Tibial nerve (tissue), 4 donors: Measurements from ENCODE around the gene TPSG1. TPM values are rescaled to one million over a fixed set of nuclear protein-coding genes. Genes with fewer than 3 reads are reported as not detected.
"Not testable (repeated sequence)": the region's sequence is repeated elsewhere in the genome, so short reads cannot be mapped to it uniquely, and the experiment has no call there.

ENCODE experiments used
- DNase-seq, 2 donors: peaks; one replicate each; pipeline ENCODE4 v3.0.0-alpha.2; 2019; ENCODE audit warnings: low spot score in 2 of 2
- H3K27ac ChIP-seq, 4 donors: fragments of 200-600 bp; sonication (generic) in 3 of 4; one replicate each; pipeline ENCODE4 v1.5.1; 2017 to 2019; ENCODE audit warnings: mild to moderate bottlenecking in 1 of 4
- H3K27me3 ChIP-seq, 2 donors: fragments of 200-600 bp; sonication (generic) in 1 of 2; one replicate each; pipeline versions ENCODE4 v1.5.1 to v1.6.0; 2017 to 2019
- H3K36me3 ChIP-seq, 3 donors: fragments of 200-600 bp; sonication (generic); one replicate each; pipeline ENCODE4 v1.5.1; 2018 to 2019
- H3K4me1 ChIP-seq, 4 donors: fragments of 200-600 bp; sonication (generic) in 3 of 4; one replicate each; pipeline ENCODE4 v1.5.1; 2017 to 2019
- H3K4me3 ChIP-seq, 4 donors: fragments of 200-600 bp; sonication (generic) in 3 of 4; one replicate each; pipeline ENCODE4 v1.5.1; 2017 to 2019; ENCODE audit warnings: mild to moderate bottlenecking in 1 of 4, moderate library complexity in 1 of 4
- H3K9me3 ChIP-seq, 4 donors: fragments of 200-600 bp; sonication (generic) in 3 of 4; one replicate each; pipeline ENCODE4 v1.5.1; 2017 to 2019
- EP300 ChIP-seq, 2 donors: sonication (generic); formaldehyde crosslinking; IDR thresholded peaks; one replicate each; pipeline ENCODE4 v1.6.1; 2017; ENCODE audit warnings: antibody characterized with exemption in 2 of 2, mild to moderate bottlenecking in 1 of 2
- POLR2A ChIP-seq, 2 donors: fragments of 450-650 bp; IDR thresholded peaks; one replicate each; pipeline ENCODE4 v1.6.1; 2017; ENCODE audit warnings: antibody characterized with exemption in 2 of 2, mild to moderate bottlenecking in 2 of 2, moderate library complexity in 2 of 2
- WGBS, 2 donors: methylation state at CpG; one replicate each; pipeline ENCODE4 v1.1.5; 2018; 5-methylcytosine and 5-hydroxymethylcytosine counted together
- total RNA-seq, 4 donors: library from RNA; depleted of rRNA; stranded (reverse); fragments of >200 nt; gene quantifications; one replicate each; pipeline ENCODE4 v1.1.0, GENCODE V29; 2016
- TF ChIP-seq, protein P1 (sequence below), 5 experiments: fragments of 200-600 bp in 3 of 5; fragments of 450-650 bp in 2 of 5; sonication (generic) in 3 of 5; IDR thresholded peaks; one replicate each; pipeline ENCODE4 v1.5.1; 2016 to 2019; ENCODE audit warnings: antibody characterized with exemption in 5 of 5, mild to moderate bottlenecking in 3 of 5, moderate library complexity in 2 of 5

TPSG1 gene
- total RNA-seq, 4 donors from 2014 or later = 2.5 TPM; not detected in 3

DNA sequence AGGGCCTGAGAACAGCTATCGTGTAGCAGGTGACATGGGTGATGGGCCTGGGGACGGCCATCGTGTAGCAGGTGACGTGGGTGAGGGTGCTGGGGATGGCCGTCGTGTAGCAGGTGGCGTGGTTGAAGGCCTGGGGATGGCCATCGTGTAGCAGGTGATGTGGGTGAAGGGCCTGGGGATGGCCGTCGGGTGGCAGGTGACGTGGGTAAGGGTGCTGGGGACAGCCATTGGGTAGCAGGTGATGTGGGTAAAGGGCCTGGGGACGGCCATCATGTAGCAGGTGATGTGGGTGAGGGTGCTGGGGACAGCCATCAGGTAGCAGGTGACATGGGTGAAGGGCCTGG lies 46.3 kb upstream of the TPSG1 start:
- DNase-seq = no peak
- Histone ChIP-seq H3K27ac (no peak overlapping the region), H3K36me3 (no peaks in the 10 kb centered on the region), H3K4me1 (peaks cover 0 to 9% (median 0%) of the 10 kb centered on the region in 4 donors), H3K27me3 (peaks cover 0 to 55% of the 10 kb centered on the region in 2 donors), H3K9me3 (peaks cover 0 to 6% (median 0%) of the 10 kb centered on the region in 4 donors), H3K4me3 (no peak overlapping the region)
- TF ChIP-seq EP300 (IDR thresholded peaks at IDR 0.05) = no peak
- no peak for TF ChIP-seq POLR2A (IDR thresholded peaks at IDR 0.05)
- TF ChIP-seq, protein P1, sequence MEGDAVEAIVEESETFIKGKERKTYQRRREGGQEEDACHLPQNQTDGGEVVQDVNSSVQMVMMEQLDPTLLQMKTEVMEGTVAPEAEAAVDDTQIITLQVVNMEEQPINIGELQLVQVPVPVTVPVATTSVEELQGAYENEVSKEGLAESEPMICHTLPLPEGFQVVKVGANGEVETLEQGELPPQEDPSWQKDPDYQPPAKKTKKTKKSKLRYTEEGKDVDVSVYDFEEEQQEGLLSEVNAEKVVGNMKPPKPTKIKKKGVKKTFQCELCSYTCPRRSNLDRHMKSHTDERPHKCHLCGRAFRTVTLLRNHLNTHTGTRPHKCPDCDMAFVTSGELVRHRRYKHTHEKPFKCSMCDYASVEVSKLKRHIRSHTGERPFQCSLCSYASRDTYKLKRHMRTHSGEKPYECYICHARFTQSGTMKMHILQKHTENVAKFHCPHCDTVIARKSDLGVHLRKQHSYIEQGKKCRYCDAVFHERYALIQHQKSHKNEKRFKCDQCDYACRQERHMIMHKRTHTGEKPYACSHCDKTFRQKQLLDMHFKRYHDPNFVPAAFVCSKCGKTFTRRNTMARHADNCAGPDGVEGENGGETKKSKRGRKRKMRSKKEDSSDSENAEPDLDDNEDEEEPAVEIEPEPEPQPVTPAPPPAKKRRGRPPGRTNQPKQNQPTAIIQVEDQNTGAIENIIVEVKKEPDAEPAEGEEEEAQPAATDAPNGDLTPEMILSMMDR (IDR thresholded peaks at IDR 0.05) = no peak
- WGBS, 2 donors = 75 to 83% methylated on average over 12 of the region's 12 CpGs

DNA sequence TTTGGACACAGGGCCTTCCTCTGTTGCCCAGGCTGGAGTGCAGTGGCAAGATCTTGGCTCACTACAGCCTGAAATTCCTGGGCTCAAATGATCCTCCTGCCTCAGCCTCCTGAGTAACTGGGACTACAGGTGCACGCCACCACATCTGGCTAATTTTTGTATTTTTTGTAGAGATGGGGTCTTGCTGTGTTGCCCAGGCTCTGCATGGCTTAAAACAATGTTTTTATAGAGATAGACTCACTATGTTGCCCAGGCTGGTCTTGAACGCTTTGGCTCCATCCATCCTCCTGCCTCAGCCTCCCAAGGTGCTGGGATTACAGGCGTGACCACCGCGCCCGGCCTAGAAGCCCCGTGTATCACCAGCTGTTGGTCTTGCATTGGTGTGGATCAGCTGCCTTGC lies 44.4 kb upstream of the TPSG1 start:
- not testable (repeated sequence) for DNase-seq, H3K4me3 ChIP-seq, H3K36me3 ChIP-seq, H3K27ac ChIP-seq, H3K4me1 ChIP-seq, H3K9me3 ChIP-seq
- 88 to 96% methylated on average over 7 of the region's 7 CpGs for WGBS, 2 donors
- H3K27me3 ChIP-seq = peaks cover 0 to 44% of the 10 kb centered on the region in 2 donors

DNA sequence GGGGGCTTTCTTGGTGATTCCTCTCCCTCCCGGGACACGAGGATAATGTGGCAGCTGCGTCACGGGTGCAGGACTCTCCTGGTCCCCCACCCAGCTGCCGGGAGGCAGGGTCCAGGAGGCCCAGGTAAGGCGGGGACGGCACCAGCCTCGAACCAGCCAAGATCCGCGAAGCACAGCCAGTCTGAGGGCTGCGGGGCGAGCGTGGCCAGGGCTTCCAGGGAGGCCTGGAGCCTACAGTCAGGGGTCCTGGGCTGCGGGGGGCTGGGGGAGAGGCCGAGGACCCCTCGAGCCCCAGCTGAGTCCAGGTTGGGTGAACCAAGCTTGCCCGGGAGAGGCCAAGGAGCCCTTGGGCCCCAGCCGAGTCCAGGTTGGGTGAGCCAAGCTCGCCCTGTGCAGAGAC lies 40.8 kb upstream of the TPSG1 start:
- no peak for DNase-seq
- no peaks in the 10 kb centered on the region for H3K36me3 ChIP-seq
- H3K4me1 ChIP-seq = no peaks in the 10 kb centered on the region
- no peak overlapping the region for H3K27ac ChIP-seq
- H3K9me3 ChIP-seq = no peaks in the 10 kb centered on the region
- TF ChIP-seq, protein P1 (IDR thresholded peaks at IDR 0.05) = no peak
- TF ChIP-seq POLR2A (IDR thresholded peaks at IDR 0.05) (no peak), EP300 (IDR thresholded peaks at IDR 0.05) (no peak)
- 84 to 94% methylated on average over 7 to 19 of the region's 19 CpGs for WGBS, 2 donors
- H3K27me3 ChIP-seq = peaks cover 0 to 38% of the 10 kb centered on the region in 2 donors
- H3K4me3 ChIP-seq = no peak overlapping the region

DNA sequence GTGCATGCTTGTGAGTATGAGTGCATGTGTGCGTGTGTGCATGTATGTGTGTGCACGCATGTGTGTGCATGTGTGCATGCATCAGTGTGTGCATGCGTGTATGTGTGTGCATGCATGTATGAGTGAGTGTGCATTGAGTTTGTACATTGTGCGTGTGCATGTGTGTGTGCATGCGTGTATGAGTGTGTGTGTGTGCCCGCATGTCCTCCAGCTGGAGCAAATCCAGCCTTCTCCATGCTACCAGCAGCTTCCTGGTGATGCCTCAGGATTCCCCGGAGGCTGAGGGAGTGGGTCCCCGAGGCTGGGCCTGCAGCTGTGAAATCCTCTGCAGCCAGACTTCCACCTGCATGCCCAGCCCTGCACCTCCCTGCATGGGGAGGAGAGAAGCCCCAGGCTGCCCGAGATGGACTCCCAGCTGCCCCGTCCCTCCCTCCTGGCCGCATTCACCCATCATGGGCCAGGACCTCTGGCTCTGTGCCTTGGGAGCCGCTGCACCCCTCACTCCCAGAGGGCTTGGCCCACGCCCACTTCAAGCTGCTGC lies 40.1 kb upstream of the TPSG1 start:
- H3K36me3 ChIP-seq = no peaks in the 10 kb centered on the region
- no peaks in the 10 kb centered on the region for H3K9me3 ChIP-seq
- H3K27me3 ChIP-seq = peaks cover 0 to 42% of the 10 kb centered on the region in 2 donors
- WGBS, 2 donors = 73 to 94% methylated on average over 5 to 11 of the region's 13 CpGs
- TF ChIP-seq POLR2A (IDR thresholded peaks at IDR 0.05) (no peak), EP300 (IDR thresholded peaks at IDR 0.05) (no peak)
- TF ChIP-seq, protein P1 (IDR thresholded peaks at IDR 0.05) = no peak
- no peak overlapping the region for H3K27ac ChIP-seq
- DNase-seq = no peak
- no peaks in the 10 kb centered on the region for H3K4me1 ChIP-seq
- H3K4me3 ChIP-seq = no peak overlapping the region

DNA sequence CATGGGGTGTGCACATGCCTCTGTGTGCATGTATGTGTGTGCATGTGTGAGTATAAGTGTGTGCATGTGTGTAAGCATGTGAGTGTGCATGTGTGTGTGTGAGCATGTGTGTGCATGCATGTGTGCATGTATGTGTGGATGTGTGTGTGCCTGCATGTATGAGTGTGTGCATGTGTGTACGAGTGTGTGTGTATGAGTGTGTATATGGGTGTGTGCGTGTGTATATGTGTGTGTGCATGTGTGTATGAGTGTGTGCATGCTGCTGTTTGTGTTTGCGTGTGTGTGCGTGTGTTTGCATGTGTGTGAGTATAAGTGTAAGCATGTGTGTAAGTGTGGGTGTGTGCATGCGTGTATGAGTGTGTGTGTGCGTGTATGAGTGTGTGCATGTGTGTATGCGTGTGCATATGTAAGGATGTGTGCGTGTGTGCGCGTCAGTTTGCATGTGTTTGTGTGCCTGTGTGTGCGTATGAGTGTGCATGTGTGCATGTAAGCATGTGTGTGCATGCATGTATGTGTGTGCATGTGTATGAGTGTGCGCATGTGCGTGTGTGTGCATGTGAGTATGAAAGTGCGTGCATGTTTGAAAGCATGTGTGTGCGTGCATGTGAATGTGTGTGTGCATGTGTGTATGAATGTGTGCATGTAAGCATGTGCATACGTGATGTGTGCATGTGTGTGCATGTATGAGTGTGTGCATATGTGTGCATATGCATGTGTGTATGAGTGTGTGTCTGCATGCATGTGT lies 39.4 kb upstream of the TPSG1 start:
- DNase-seq = no peak
- WGBS, 2 donors = 90 to 94% methylated on average over 16 of the region's 16 CpGs
- no peaks in the 10 kb centered on the region for H3K36me3 ChIP-seq
- H3K9me3 ChIP-seq = no peaks in the 10 kb centered on the region
- no peaks in the 10 kb centered on the region for H3K4me1 ChIP-seq
- TF ChIP-seq, protein P1 (IDR thresholded peaks at IDR 0.05) = no peak
- TF ChIP-seq POLR2A (IDR thresholded peaks at IDR 0.05) (no peak), EP300 (IDR thresholded peaks at IDR 0.05) (no peak)
- H3K4me3 ChIP-seq = no peak overlapping the region
- no peak overlapping the region for H3K27ac ChIP-seq
- H3K27me3 ChIP-seq = peaks cover 0 to 42% of the 10 kb centered on the region in 2 donors
